Loucy (cell line): ENCODE data around the gene TMEM129.

Experiments
- H2AFZ ChIP-seq: fragments of 200-600 bp; sonication (generic); 2 replicates; pipeline ENCODE4 v1.6.0; 2016; ENCODE audit warnings: antibody characterized with exemption, mild to moderate bottlenecking, low read length, moderate library complexity
- H3F3A ChIP-seq: fragments of 200-600 bp; 2 replicates; pipeline ENCODE4 v1.6.0; 2016; ENCODE audit warnings: antibody characterized with exemption, low read depth, mild to moderate bottlenecking
- H3K27me3 ChIP-seq: fragments of 200-600 bp; sonication (generic); 2 replicates; pipeline ENCODE4 v1.6.1; 2014; ENCODE audit warnings: low read length, mild to moderate bottlenecking; ENCODE audit not compliant: insufficient read depth, poor library complexity, severe bottlenecking
- H3K36me3 ChIP-seq: fragments of 200-600 bp; sonication (generic); 2 replicates; pipeline ENCODE4 v1.6.1; 2016; ENCODE audit warnings: low read length; ENCODE audit not compliant: insufficient read depth
- H3K4me1 ChIP-seq: fragments of 200-600 bp; sonication (generic); 2 replicates; pipeline ENCODE4 v1.5.1; 2014; ENCODE audit warnings: low read length, mild to moderate bottlenecking; ENCODE audit not compliant: insufficient read depth, poor library complexity, severe bottlenecking
- H3K4me2 ChIP-seq: fragments of 200-600 bp; sonication (generic); 2 replicates; pipeline ENCODE4 v1.6.0; 2014; ENCODE audit warnings: antibody characterized with exemption, low read length, low read depth, mild to moderate bottlenecking; ENCODE audit not compliant: poor library complexity, severe bottlenecking
- H3K4me3 ChIP-seq: fragments of 200-600 bp; sonication (generic); 2 replicates; pipeline ENCODE4 v1.5.1; 2014; ENCODE audit warnings: low read length, mild to moderate bottlenecking, mixed read lengths; ENCODE audit not compliant: poor library complexity, severe bottlenecking
- H3K79me2 ChIP-seq: fragments of 200-600 bp; sonication (generic); 2 replicates; pipeline ENCODE4 v1.6.1; 2014; ENCODE audit warnings: low read length; ENCODE audit not compliant: insufficient read depth
- H3K9ac ChIP-seq: fragments of 200-600 bp; sonication (generic); 2 replicates; pipeline ENCODE4 v1.6.0; 2014; ENCODE audit warnings: mild to moderate bottlenecking, low read depth, low read length, moderate library complexity; ENCODE audit not compliant: poor library complexity, severe bottlenecking
- H3K9me2 ChIP-seq: fragments of 200-600 bp; sonication (generic); replicated peaks from 2 replicates; pipeline ENCODE4 v1.6.1; 2016; ENCODE audit warnings: low read depth, low read length, mixed read lengths
- H3K9me3 ChIP-seq: fragments of 200-600 bp; sonication (generic); 2 replicates; pipeline ENCODE4 v1.6.1; 2014; ENCODE audit warnings: mild to moderate bottlenecking, antibody characterized with exemption, low read length, low read depth; ENCODE audit not compliant: insufficient read depth
- H4K20me1 ChIP-seq: fragments of 200-600 bp; sonication (generic); 2 replicates; pipeline ENCODE4 v1.6.0; 2014; ENCODE audit warnings: antibody characterized with exemption, low read length, mild to moderate bottlenecking; ENCODE audit not compliant: insufficient read depth, poor library complexity, severe bottlenecking
- EZH2phosphoT487 ChIP-seq: fragments of 200-600 bp; IDR thresholded peaks from 2 replicates; pipeline ENCODE4 v1.6.1; 2018; ENCODE audit warnings: antibody characterized with exemption, mild to moderate bottlenecking, moderate library complexity, borderline replicate concordance
- TF ChIP-seq, protein P1 (sequence below): fragments of 200-600 bp; sonication (generic); conservative IDR thresholded peaks from 2 replicates; pipeline ENCODE4 v1.5.1; 2014; ENCODE audit warnings: mild to moderate bottlenecking, antibody characterized with exemption, low read length

The TMEM129 gene

DNA sequence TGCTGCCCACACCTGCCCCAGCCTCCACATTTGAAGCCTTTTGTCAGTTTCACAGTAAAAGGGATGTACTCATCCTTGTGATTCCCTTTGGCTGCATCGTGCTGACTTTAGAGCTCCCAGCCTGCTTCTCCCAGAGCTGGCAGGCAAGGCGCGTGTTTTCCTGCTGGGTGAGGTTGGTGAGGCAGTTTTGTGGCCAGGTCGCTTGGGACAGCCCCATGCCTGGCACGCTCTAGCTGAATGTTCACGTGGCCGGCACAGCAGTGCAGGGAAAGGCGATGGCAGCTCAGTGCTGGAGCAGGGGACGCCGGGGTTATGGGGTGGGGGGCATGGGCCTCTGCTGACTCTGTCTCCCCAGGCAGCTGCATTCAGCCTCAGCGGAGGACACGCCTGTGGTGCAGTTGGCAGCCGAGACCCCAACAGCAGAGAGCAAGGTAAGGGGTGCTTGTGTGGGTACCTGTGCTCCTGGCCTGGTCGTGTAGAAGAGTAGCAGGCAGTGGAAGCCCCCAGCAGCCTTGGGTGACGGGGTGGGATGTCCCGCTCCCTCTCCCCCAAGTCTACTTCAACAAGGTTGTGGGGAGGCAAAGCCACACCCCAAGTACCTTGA lies 9.5 kb upstream of the TMEM129 start:
- Histone ChIP-seq H3K36me3 (peaks cover 88% of the 10 kb centered on the region; the same call in 1 of the 2 replicates), H3K4me3 (no peak overlapping the region)

DNA sequence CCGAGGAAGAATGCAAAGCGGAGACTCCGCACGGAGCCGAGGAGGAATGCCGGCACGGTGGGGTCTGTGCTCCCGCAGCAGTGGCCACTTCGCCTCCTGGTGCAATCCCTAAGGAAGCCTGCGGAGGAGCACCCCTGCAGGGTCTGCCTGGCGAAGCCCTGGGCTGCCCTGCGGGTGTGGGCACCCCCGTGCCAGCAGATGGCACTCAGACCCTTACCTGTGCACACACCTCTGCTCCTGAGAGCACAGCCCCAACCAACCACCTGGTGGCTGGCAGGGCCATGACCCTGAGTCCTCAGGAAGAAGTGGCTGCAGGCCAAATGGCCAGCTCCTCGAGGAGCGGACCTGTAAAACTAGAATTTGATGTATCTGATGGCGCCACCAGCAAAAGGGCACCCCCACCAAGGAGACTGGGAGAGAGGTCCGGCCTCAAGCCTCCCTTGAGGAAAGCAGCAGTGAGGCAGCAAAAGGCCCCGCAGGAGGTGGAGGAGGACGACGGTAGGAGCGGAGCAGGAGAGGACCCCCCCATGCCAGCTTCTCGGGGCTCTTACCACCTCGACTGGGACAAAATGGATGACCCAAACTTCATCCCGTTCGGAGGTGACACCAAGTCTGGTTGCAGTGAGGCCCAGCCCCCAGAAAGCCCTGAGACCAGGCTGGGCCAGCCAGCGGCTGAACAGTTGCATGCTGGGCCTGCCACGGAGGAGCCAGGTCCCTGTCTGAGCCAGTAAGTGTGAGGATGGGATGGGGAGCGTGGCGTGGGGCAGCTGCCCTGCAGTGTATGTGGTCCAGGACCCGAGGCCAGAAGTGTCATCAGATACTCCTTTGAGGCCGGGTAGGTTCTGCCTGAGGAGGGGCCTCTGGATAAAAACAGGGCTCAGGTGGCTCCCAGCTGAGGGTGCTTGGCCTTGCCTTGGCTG lies 7.2 kb upstream of the TMEM129 start:
- H3F3A ChIP-seq: no peaks in the 10 kb centered on the region
- H3K4me1 ChIP-seq: peaks cover 13% of the 10 kb centered on the region
- H3K79me2 ChIP-seq: peaks cover 88% of the 10 kb centered on the region
- H3K4me3 ChIP-seq: peak overlapping the region; percentile 2
- H3K9me3 ChIP-seq: no peaks in the 10 kb centered on the region
- H3K9ac ChIP-seq: peak overlapping the region; percentile 16
- peaks cover 44% of the 10 kb centered on the region for H4K20me1 ChIP-seq
- no peak overlapping the region for H2AFZ ChIP-seq
- no peaks in the 10 kb centered on the region for H3K27me3 ChIP-seq
- TF ChIP-seq, protein P1, sequence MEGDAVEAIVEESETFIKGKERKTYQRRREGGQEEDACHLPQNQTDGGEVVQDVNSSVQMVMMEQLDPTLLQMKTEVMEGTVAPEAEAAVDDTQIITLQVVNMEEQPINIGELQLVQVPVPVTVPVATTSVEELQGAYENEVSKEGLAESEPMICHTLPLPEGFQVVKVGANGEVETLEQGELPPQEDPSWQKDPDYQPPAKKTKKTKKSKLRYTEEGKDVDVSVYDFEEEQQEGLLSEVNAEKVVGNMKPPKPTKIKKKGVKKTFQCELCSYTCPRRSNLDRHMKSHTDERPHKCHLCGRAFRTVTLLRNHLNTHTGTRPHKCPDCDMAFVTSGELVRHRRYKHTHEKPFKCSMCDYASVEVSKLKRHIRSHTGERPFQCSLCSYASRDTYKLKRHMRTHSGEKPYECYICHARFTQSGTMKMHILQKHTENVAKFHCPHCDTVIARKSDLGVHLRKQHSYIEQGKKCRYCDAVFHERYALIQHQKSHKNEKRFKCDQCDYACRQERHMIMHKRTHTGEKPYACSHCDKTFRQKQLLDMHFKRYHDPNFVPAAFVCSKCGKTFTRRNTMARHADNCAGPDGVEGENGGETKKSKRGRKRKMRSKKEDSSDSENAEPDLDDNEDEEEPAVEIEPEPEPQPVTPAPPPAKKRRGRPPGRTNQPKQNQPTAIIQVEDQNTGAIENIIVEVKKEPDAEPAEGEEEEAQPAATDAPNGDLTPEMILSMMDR: no peak
- TF ChIP-seq EZH2phosphoT487: no peak
- peak overlapping the region; percentile 37 for H3K4me2 ChIP-seq
- no peaks in the 10 kb centered on the region for H3K9me2 ChIP-seq
- peaks cover 85% of the 10 kb centered on the region; the same call in 1 of the 2 replicates for H3K36me3 ChIP-seq

More for the DNA sequence above, 9.5 kb upstream of the TMEM129 start:
- H3K9me3 ChIP-seq: no peaks in the 10 kb centered on the region
- H3K9ac ChIP-seq: no peak overlapping the region
- H3K27me3 ChIP-seq: no peaks in the 10 kb centered on the region
- peaks cover 33% of the 10 kb centered on the region for H4K20me1 ChIP-seq
- TF ChIP-seq EZH2phosphoT487: no peak
- TF ChIP-seq, protein P1: no peak
- no peaks in the 10 kb centered on the region for H3F3A ChIP-seq
- no peak overlapping the region for H2AFZ ChIP-seq
- H3K4me1 ChIP-seq: peaks cover 9% of the 10 kb centered on the region
- H3K79me2 ChIP-seq: peaks cover 65% of the 10 kb centered on the region
- no peak overlapping the region for H3K4me2 ChIP-seq
- no peaks in the 10 kb centered on the region for H3K9me2 ChIP-seq

DNA sequence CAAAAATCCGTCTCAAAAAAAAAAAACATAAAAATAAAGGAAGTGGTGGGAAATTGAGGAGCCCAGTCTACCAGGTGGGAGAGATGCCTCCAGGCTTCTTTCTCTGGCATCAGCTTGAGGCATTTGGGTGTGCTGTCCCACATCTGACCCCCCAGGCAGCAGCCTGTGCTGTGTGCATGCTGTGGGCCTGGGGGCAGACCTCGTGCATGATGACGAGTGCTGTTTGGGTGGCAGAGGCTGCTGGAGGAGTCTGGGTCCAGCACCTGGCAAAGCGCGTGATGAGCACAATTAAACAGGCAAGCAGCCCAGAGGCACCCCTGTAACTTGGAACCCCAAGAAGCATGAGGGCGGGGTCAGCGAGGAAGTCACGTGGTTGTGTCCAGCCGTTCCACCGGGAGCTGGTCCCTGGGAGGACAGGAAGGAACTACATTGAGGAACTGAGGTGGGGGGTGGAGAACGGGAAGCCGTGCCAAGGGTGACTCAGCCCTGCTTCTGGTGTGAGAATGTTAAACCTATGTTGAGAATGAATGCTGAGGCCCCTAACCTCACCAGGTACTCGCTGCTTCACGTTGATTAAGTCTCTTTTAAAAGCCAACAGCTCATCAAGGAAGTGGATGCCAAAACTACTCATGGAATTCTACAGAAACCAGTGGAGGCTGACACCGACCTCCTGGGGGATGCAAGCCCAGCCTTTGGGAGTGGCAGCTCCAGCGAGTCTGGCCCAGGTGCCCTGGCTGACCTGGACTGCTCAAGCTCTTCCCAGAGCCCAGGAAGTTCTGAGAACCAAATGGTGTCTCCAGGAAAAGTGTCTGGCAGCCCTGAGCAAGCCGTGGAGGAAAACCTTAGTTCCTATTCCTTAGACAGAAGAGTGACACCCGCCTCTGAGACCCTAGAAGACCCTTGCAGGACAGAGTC lies 6.3 kb upstream of the TMEM129 start:
- no peak overlapping the region for H3K4me3 ChIP-seq

More for the DNA sequence above, 6.3 kb upstream of the TMEM129 start:
- Histone ChIP-seq H3F3A (no peaks in the 10 kb centered on the region), H3K79me2 (peaks cover 93% of the 10 kb centered on the region), H3K9me2 (no peaks in the 10 kb centered on the region), H3K27me3 (no peaks in the 10 kb centered on the region), H3K36me3 (peaks cover 79% of the 10 kb centered on the region; the same call in 1 of the 2 replicates), H3K9me3 (no peaks in the 10 kb centered on the region), H3K4me2 (no peak overlapping the region), H3K4me1 (peaks cover 19% of the 10 kb centered on the region), H3K9ac (peak overlapping the region; percentile 56), H4K20me1 (peaks cover 53% of the 10 kb centered on the region), H2AFZ (no peak overlapping the region)
- TF ChIP-seq, protein P1: no peak
- TF ChIP-seq EZH2phosphoT487: no peak
